Stimulated activated naive CD4-positive, alpha-beta T cell treated with Interleukin-2 at 50 U/mL for 16 hours (primary cell): ENCODE measurements around the gene ATP7A.
"Not testable (repeated sequence)": the region's sequence is repeated elsewhere in the genome, so short reads cannot be mapped to it uniquely, and the experiment has no call there.

Experiments
- DNase-seq: peaks from one replicate; lab custom pipeline; 2025; lab: John Stamatoyannopoulos, UW

The ATP7A gene

GRCh38 chrX:78037881-78038280, 127.4 kb downstream of the ATP7A start:
- no peak for DNase-seq

GRCh38 chrX:78042601-78043000, 132.1 kb downstream of the ATP7A start:
- DNase-seq: no peak

- DNase-seq: no peak
Observed at GRCh38 chrX:78046362-78046761, 135.9 kb downstream of the ATP7A start.

GRCh38 chrX:78048052-78048451, 137.6 kb downstream of the ATP7A start:
- no peak for DNase-seq

GRCh38 chrX:78063687-78064086, 153.2 kb downstream of the ATP7A start:
- no peak for DNase-seq

GRCh38 chrX:78064152-78064551, 153.7 kb downstream of the ATP7A start:
- DNase-seq: no peak

- DNase-seq: not testable (repeated sequence)
Observed at GRCh38 chrX:78064698-78065601, 154.5 kb downstream of the ATP7A start.

- DNase-seq: no peak
Observed at GRCh38 chrX:78066110-78066509, 155.6 kb downstream of the ATP7A start.

- DNase-seq: no peak
Observed at GRCh38 chrX:78071331-78071730, 160.8 kb downstream of the ATP7A start.

- not testable (repeated sequence) for DNase-seq
Observed at GRCh38 chrX:78073147-78074077, 162.9 kb downstream of the ATP7A start.

- no peak for DNase-seq
Observed at GRCh38 chrX:78074088-78074487, 163.6 kb downstream of the ATP7A start.

- peak; percentile 5 for DNase-seq
Observed at GRCh38 chrX:78075787-78076389, 165.4 kb downstream of the ATP7A start.

- not testable (repeated sequence) for DNase-seq
Observed at GRCh38 chrX:78081413-78081812, 170.9 kb downstream of the ATP7A start.

- no peak for DNase-seq
Observed at GRCh38 chrX:78092296-78092695, 181.8 kb downstream of the ATP7A start.

- no peak for DNase-seq
Observed at GRCh38 chrX:78098108-78098507, 187.6 kb downstream of the ATP7A start.
